Astrocyte (in vitro differentiated cells and primary cell): ENCODE data around the gene RAB6A.

Source experiments
- CTCF ChIP-seq: IDR thresholded peaks from 2 replicates; pipeline ENCODE4 v1.5.1; 2011; ENCODE audit warnings: low read depth, mild to moderate bottlenecking, inconsistent platforms, low read length, moderate library complexity; ENCODE audit not compliant: insufficient read depth
- EZH2 ChIP-seq: IDR thresholded peaks from 2 replicates; pipeline ENCODE4 v1.6.1; 2012; ENCODE audit warnings: mild to moderate bottlenecking, low read length, inconsistent platforms; ENCODE audit not compliant: insufficient read depth

GRCh38 chr11:73660497-73661034, 100.3 kb downstream of the RAB6A start:
- TF ChIP-seq EZH2 (no peak), CTCF (no peak)
